Prostate gland (tissue), 2 donors: Measurements from ENCODE around the gene AREG. TPM values are rescaled to one million over a fixed set of nuclear protein-coding genes. Genes with fewer than 3 reads are reported as not detected.

Experiments used
- DNase-seq: peaks from one replicate; pipeline ENCODE4 v3.0.0-alpha.2; 2019; ENCODE audit warnings: low spot score
- H3K27ac ChIP-seq, 2 donors: fragments of 200-600 bp; sonication (generic); 2 replicates each; pipeline ENCODE4 v1.5.1; 2017 to 2019
- H3K27me3 ChIP-seq: fragments of 200-600 bp; sonication (generic); replicated peaks from 2 replicates; pipeline ENCODE4 v1.5.1; 2019; ENCODE audit not compliant: insufficient read depth
- H3K36me3 ChIP-seq, 2 donors: fragments of 200-600 bp; sonication (generic); 1 replicate in 1 of 2; 2 replicates in 1 of 2; pipeline versions ENCODE4 v1.5.1 to v1.8.1; 2017 to 2019
- H3K4me1 ChIP-seq: fragments of 200-600 bp; sonication (generic); replicated peaks from 2 replicates; pipeline ENCODE4 v1.5.1; 2019
- H3K4me3 ChIP-seq, 2 donors: fragments of 200-600 bp; sonication (generic); 2 replicates each; pipeline ENCODE4 v1.5.1; 2017 to 2019
- H3K9me3 ChIP-seq: fragments of 200-600 bp; sonication (generic); 2 replicates; pipeline ENCODE4 v1.5.1; 2017
- POLR2A ChIP-seq: fragments of 450-650 bp; IDR thresholded peaks from one replicate; pipeline ENCODE4 v1.6.1; 2016; ENCODE audit warnings: antibody characterized with exemption, mild to moderate bottlenecking
- POLR2AphosphoS5 ChIP-seq: sonication (generic); formaldehyde crosslinking; IDR thresholded peaks from one replicate; pipeline ENCODE4 v1.6.1; 2017; ENCODE audit warnings: antibody characterized with exemption
- WGBS: methylation state at CpG from one replicate; pipeline ENCODE4 v1.1.5; 2018; 5-methylcytosine and 5-hydroxymethylcytosine counted together
- intact Hi-C: fragments of 100-400 bp; cut with DNase I; formaldehyde crosslinking; loops from one replicate; pipeline ENCODE4 v1.14.2; 2022
- total RNA-seq, 2 donors: library from RNA; depleted of rRNA; stranded (reverse); fragments of >200 nt; gene quantifications; one replicate each; pipeline ENCODE4 v1.1.0, GENCODE V29; 2016
- TF ChIP-seq, protein P1 (sequence below), 4 experiments: fragments of 200-600 bp in 2 of 4; fragments of 450-650 bp in 2 of 4; sonication (generic) in 2 of 4; IDR thresholded peaks; 1 replicate in 3 of 4; 2 replicates in 1 of 4; pipeline ENCODE4 v1.5.1; 2016 to 2019; ENCODE audit warnings: antibody characterized with exemption in 4 of 4, mild to moderate bottlenecking in 2 of 4, moderate library complexity in 2 of 4

AREG gene
- total RNA-seq, 2 donors from 2014 or later, result 4.2 to 17.1 TPM

GRCh38 chr4:74413265-74413664 lies 31.7 kb upstream of the AREG start:
- no peak for TF ChIP-seq POLR2A
- H3K4me3 ChIP-seq, result no peak overlapping the region
- no peaks in the 10 kb centered on the region for H3K27me3 ChIP-seq
- no peaks in the 10 kb centered on the region for H3K36me3 ChIP-seq
- H3K4me1 ChIP-seq, result no peaks in the 10 kb centered on the region
- H3K9me3 ChIP-seq, result no peaks in the 10 kb centered on the region
- intact Hi-C loops, result no loop called here
- no peak for DNase-seq
- H3K27ac ChIP-seq, result no peak overlapping the region

- intact Hi-C loops, result no loop called here
- H3K4me1 ChIP-seq, result no peaks in the 10 kb centered on the region
- no peak for TF ChIP-seq POLR2AphosphoS5
- TF ChIP-seq, protein P1, sequence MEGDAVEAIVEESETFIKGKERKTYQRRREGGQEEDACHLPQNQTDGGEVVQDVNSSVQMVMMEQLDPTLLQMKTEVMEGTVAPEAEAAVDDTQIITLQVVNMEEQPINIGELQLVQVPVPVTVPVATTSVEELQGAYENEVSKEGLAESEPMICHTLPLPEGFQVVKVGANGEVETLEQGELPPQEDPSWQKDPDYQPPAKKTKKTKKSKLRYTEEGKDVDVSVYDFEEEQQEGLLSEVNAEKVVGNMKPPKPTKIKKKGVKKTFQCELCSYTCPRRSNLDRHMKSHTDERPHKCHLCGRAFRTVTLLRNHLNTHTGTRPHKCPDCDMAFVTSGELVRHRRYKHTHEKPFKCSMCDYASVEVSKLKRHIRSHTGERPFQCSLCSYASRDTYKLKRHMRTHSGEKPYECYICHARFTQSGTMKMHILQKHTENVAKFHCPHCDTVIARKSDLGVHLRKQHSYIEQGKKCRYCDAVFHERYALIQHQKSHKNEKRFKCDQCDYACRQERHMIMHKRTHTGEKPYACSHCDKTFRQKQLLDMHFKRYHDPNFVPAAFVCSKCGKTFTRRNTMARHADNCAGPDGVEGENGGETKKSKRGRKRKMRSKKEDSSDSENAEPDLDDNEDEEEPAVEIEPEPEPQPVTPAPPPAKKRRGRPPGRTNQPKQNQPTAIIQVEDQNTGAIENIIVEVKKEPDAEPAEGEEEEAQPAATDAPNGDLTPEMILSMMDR (IDR thresholded peaks at IDR 0.05), result no peak
- no peak for TF ChIP-seq POLR2A
- no peak overlapping the region for H3K4me3 ChIP-seq
- H3K27ac ChIP-seq, result no peak overlapping the region
- DNase-seq, result no peak
- H3K27me3 ChIP-seq, result no peaks in the 10 kb centered on the region
- H3K36me3 ChIP-seq, result no peaks in the 10 kb centered on the region
- no peaks in the 10 kb centered on the region for H3K9me3 ChIP-seq
- 50% methylated on average over 5 of the region's 5 CpGs for WGBS
These were observed 30.7 kb upstream of the AREG start for GRCh38 chr4:74414149-74414809.

DNA sequence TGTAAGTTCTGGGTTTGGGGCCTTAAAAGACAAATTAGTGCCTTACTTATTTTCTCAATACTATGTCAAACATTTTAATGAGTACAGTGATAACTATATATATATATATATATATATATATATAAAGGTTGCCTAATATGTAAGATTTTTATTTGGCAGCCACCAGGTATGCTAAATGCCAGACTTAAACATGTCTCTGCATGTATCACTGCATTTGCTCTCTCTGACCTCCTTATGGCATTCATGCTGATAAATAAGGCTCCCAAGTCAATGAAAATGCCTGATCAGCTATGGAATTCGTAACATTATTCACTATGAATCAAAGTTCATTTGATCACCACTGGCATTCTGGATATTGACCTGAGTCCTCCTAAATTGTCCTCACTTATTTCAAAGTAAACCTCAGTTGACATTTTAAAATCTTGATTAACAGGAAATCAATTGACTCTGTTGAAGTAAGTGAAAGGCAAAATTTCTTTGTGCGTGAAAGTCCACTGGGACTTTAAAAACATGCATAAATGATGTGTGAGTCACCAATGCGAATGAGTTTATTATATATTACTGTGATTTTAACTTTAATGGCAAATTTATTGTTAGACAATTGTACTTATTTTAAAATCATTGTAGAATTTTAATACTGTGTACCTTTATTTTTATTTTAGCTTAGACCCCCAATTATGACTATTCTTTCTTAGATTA lies 29.2 kb upstream of the AREG start:
- 92% methylated on average over 3 of the region's 3 CpGs for WGBS
- H3K36me3 ChIP-seq, result no peaks in the 10 kb centered on the region
- H3K27me3 ChIP-seq, result no peaks in the 10 kb centered on the region
- DNase-seq, result no peak
- TF ChIP-seq POLR2AphosphoS5, result no peak
- TF ChIP-seq, protein P1 (IDR thresholded peaks at IDR 0.05), result no peak
- H3K4me1 ChIP-seq, result no peaks in the 10 kb centered on the region
- no peaks in the 10 kb centered on the region for H3K9me3 ChIP-seq
- intact Hi-C loops, result no loop called here
- H3K27ac ChIP-seq, result no peak overlapping the region
- no peak overlapping the region for H3K4me3 ChIP-seq

GRCh38 chr4:74418063-74418670 lies 26.8 kb upstream of the AREG start:
- Histone ChIP-seq H3K27me3 (no peaks in the 10 kb centered on the region), H3K36me3 (no peaks in the 10 kb centered on the region), H3K4me1 (no peaks in the 10 kb centered on the region), H3K27ac (no peak overlapping the region), H3K4me3 (no peak overlapping the region), H3K9me3 (no peaks in the 10 kb centered on the region)
- intact Hi-C loops, result no loop called here
- 86% methylated on average over 6 of the region's 6 CpGs for WGBS
- TF ChIP-seq, protein P1 (IDR thresholded peaks at IDR 0.05), result no peak
- TF ChIP-seq POLR2A, result no peak
- TF ChIP-seq POLR2AphosphoS5, result no peak
- no peak for DNase-seq

DNA sequence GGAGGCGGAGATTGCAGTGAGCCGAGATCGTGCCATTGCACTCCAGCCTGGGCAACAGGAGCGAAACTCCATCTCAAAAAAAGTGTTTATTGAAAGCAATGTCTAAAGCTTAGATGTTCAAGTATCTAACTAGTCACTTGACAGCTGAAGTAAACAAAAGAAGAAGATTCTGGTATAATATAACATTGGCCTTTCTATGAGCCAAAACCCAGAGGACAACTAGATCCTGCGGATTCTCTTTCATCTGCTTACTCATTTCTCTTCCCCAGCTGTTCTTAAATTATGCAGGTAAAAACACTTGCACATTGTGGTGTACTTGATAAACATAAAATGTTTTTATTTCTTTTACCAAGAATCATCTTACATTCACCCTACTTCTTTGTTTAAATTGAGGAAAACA lies 24.1 kb upstream of the AREG start:
- Histone ChIP-seq H3K27ac (no peak overlapping the region), H3K27me3 (no peaks in the 10 kb centered on the region), H3K4me1 (no peaks in the 10 kb centered on the region), H3K36me3 (no peaks in the 10 kb centered on the region), H3K9me3 (no peaks in the 10 kb centered on the region), H3K4me3 (no peak overlapping the region)
- TF ChIP-seq, protein P1 (IDR thresholded peaks at IDR 0.05), result no peak
- no peak for TF ChIP-seq POLR2A
- no peak for TF ChIP-seq POLR2AphosphoS5
- intact Hi-C loops, result no loop called here
- no peak for DNase-seq
- WGBS, result 76% methylated on average over 5 of the region's 5 CpGs
